HG02885 (cell line): ENCODE measurements around the gene PTGER4.
A peak's percentile ranks its signal among the peaks of the same experiment; 100 is the strongest.
"Not testable (repeated sequence)": the region's sequence is repeated elsewhere in the genome, so short reads cannot be mapped to it uniquely, and the experiment has no call there.

Source experiments
- ATAC-seq: cut with Tn5 transposase; IDR thresholded peaks from one replicate; pipeline ENCODE4 v1.9.1; 2021; ENCODE audit warnings: mild to moderate bottlenecking; ENCODE audit not compliant: unreplicated experiment, poor library complexity

PTGER4 gene

DNA sequence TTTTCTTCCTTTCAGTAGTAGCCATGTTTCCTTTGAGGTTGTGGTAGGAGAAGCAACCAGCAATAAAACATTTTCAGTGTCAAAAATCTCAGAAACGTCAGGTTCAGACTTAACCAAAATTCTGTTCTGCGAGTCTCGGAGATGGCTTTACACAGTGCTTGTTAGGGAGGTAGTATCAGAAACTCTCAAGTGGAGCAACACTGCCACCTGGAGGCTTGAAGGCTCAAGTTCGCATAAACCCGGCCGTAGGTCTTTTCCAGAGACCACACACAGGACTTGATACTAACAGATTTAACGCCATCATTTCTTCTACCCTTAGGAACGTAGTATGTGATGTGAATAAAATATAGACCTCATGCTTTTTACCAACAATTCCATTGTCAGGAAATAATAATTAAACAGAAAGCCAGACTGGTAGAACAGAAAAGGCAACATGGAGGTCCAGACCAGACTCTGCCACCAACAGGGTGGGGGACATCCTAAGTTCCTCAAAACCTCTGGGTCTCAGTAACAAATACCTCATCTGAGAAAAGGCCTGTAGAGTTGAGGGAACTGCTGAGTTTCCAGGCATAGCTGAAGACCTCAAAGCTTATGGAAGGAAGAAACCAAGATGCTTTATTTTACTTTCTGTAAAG lies 8.5 kb downstream of the PTGER4 start:
- ATAC-seq, result peak; percentile 88

DNA sequence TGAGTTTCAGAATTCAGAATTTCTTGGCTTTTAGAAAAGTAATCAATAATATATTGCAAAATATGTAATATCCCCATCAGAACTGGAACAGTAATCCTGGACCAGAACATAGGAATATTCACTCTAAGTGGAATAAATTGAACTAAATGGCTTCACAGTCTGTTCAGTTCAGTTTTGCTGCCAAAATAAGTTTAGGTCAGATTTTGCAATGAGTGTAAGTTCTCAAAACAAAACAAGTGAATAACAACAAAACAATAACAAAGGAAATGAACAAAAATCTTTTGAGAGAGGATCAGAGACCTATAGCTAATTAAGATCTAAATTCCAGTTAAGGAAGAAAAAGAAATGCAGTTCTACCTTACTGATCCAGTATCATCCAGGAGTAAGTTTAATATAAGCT lies 9.3 kb downstream of the PTGER4 start:
- ATAC-seq, result no peak

DNA sequence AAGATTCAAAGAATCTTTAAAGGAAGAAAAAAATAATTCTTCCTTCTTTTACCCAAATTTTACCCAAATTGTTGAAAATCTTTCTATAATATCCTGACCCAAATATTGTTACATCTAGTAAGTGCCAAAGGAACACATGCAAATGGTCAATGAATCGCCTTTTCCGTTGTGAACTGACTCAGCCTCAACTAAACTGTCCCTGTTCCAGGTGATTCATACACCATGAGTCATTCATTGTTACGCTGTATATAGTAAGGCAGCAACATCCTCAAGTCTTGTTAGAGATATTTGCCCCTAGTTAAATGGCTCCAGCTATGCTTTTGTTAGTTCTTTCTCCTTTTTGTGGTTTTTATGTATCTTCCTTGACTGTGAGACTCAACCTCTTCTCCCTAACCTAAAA lies 9.7 kb downstream of the PTGER4 start:
- peak; percentile 62 for ATAC-seq

DNA sequence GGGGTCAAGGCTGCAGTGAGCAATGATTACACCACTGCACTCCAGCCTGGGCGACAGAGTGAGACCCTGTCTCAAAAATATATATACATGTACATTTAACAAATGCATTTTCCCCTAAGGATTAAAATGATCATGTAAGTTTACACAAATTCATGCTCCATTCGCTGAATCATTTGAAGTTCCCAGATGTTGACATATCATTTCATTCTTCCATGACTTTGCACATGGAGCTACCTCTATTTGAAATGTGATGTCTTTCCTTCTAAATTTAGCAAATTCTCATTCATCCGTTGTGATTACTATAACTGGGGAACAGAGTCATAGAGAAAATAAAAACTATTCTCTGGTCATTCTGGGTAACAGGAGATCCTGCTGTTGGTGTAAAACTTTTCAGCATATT lies 10.6 kb downstream of the PTGER4 start:
- ATAC-seq, result no peak

DNA sequence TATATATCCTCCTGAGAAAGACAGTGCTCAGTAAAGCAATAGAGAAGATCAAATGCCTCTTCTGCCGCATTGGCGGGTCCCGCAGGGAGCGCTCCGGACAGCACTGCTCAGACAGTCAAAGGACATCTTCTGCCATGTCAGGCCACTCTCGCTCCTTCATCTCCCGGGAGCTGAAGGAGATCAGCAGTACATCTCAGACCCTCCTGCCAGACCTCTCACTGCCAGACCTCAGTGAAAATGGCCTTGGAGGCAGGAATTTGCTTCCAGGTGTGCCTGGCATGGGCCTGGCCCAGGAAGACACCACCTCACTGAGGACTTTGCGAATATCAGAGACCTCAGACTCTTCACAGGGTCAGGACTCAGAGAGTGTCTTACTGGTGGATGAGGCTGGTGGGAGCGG lies 12.2 kb downstream of the PTGER4 start:
- ATAC-seq, result no peak

DNA sequence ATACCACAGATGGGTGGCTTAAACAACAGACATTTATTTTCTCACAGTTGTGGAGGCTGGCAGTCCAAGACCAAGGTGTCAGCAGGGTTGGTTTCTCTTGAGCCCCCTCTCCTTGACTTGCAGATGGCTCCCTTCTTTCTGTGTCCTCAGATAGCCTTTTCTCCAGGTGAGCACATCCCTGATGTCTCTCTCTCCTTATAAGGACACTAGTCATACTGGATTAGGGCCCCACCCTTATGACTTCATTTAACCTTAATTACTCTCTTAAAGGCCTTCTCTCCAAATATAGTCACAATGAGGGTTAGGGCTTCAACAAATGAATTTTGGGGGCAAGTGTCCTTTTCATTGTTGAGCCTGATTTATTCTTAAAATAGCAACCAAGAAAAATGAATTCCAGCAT lies 14.7 kb downstream of the PTGER4 start:
- ATAC-seq, result no peak

DNA sequence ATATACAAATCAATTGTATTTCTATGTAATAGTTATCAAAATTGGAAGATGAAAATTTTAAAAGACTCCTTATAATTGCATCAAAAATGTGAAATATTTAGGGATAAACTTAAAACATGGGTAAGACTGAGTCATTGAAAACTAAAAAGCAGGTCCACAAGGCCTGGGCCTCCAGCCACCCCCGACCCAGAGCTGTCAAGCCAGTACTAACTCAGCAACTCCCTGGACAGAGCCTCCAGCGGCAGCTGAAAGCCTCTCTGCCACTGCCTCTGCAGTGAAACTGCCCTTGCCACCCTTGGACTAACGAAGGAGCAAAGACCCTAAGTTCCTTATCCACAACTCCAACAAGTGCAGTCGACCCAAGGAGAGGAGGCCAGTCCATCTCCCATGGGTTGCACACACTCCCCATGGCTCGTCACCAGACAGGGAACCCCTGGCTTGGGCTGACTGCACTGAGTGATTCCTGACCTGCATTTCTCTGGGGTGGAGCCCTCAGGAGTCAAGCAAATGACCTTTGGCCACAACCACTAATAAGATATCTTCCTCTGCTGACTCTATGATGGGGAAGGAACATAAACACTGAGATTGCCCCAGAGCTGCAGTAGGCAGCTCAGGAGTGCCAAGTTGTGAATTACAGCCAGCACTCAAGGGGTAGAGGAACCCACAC lies 20.5 kb downstream of the PTGER4 start:
- no peak for ATAC-seq

DNA sequence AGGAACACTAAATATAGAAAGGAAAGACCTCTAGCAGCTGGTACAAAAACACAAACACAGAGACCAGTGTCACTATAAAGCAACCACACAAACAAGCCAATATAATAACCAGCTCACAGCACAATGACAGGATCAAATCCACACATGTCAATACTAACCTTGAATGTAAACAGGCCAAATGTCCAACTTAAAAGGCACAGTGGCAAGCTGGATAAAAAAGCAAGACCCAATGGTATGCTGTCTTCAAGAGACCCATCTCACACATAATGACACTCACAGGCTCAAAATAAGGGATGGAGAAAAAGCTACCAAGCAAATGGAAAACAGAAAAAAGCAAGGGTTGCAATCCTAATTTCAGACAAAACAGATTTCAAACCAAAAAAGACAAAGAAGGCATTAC lies 22.3 kb downstream of the PTGER4 start:
- ATAC-seq, result not testable (repeated sequence)

DNA sequence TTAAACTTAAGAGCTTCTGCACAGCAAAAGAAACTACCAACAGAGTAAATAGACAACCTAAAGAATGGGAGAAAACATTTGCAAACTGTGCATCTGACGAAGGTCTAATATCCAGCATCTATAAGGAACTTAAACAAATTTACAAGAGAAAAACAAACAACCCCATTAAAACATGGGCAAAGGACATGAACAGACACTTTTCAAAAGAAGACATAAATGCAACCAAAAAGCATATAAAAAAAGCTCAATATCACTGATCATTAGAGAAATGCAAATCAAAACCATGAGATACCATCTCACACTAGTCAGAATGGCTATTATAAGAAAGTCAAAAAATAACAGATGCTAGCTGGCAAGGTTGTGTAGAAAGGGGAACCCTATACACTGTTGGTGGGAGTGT lies 25.8 kb downstream of the PTGER4 start:
- not testable (repeated sequence) for ATAC-seq

DNA sequence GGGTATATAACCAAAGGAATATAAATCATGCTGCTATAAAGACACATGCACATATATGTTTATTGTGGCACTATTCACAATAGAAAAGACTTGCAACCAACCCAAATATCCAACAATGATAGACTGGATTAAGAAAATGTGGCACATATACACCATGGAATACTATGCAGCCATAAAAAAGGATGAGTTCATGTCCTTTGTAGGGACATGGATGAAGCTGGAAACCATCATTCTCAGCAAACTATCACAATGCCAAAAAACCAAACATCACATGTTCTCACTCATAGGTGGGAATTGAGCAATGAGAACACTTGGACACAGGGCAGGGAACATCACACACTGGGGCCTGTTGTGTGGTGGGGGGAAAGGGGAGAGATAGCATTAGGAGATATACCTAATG lies 30.9 kb downstream of the PTGER4 start:
- not testable (repeated sequence) for ATAC-seq

DNA sequence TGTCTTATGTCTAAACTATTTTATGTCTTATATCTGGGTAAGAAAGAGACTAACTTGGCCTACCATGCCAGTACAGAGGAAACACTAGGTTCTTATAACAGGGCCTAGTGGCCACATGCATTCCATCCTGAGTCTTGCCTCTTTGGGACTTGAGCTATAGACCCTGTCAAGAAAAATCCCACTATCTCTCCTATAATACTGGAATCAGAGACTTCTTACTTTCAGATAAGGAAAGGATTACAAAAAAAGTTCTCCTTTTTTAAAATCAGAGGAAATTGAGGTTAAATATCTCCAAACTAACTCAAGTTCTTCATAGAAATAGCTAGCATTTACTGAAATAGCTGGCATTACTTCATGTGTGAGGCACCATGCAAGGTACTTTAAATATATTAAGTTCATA lies 34.3 kb downstream of the PTGER4 start:
- ATAC-seq, result no peak

DNA sequence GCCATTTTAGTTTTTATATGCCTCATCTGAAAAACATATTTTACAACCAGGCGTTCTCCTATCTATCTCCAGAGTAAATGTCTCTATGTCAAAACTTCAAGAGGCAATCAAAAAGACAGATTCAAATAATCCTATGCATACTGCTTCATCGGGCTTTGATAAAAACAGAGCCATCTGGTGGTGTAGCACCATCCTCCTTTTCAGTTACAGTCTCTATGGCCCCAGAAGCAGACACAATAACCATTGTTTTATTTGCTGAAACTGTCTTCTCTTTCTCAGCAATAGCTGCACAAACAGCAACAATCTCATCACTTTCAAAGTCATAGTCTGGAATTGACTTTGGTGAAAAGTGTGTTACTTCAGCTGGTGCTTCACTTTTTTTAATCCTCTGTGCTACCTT lies 36.3 kb downstream of the PTGER4 start:
- ATAC-seq, result no peak

DNA sequence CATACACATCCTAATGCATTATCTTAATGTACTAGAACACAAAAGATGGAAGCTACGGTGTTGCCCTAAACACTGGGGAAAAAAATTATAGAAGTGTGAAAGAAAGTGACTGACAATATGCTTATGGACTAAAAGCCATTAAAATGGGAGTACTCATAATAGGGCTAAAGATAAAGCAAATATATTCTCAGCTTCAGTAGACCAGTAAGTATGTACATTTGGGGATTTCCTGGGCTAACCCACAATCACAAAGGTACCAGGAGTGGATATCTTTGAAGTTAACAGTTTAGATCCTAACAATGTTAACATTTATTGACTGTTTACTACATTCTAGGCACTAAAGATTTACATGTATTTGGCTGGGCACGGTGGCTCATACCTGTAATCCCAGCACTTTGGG lies 36.9 kb downstream of the PTGER4 start:
- ATAC-seq, result no peak

DNA sequence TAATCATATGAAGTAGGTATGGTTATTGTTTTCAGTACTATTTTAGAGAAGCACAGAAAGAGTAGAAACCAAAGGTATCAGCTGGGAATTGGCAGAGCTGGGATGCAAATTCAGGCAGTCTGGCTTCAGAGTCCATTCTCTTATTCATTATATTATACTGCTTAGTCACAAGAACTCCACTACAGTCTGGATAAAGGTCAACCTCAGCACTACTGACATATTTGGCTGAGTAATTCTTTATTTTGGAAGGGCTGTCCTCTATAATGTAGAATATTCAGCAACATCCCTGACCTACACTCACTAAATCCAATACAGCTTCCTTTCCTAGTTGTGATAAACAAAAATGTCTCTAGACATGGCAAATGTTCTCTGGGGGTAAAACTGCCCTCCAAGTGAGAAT lies 37.6 kb downstream of the PTGER4 start:
- ATAC-seq, result no peak

DNA sequence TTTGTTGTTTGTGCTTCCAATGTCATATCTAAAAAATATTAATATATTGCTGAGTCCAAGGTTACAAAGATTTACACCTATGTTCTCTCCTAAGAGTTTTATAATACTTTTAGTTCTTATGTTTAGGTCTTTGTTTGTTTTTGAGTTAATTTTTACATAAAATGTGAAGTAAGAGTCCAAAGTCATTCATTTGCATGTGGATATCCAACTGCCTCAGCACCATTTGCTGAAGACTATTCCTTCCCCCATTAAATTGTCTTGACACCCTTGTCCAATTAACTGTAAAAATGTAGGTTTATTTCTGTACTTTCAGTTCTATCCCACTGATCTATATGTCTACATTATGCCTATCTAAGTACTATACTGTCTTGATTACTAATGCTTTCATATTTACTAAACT lies 40.4 kb downstream of the PTGER4 start:
- no peak for ATAC-seq

DNA sequence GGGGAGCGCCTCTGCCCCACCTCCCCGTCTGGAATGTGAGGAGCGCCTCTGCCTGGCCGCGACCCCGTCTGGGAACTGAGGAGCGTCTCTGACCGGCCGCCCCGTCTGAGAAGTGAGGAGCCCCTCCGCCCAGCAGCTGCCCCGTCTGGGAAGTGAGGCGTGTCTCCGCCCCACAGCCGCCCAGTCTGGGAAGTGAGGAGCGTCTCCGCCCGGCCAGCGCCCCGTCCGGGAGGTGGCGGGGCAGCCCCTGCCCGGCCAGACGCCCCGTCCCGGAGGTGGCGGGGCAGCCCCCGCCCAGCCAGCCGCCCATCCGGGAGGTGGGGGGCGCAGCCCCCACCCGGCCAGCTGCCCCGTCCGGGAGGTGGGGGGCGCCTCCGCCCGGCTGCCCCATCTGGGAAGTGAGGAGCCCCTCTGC lies 42.8 kb downstream of the PTGER4 start:
- not testable (repeated sequence) for ATAC-seq

DNA sequence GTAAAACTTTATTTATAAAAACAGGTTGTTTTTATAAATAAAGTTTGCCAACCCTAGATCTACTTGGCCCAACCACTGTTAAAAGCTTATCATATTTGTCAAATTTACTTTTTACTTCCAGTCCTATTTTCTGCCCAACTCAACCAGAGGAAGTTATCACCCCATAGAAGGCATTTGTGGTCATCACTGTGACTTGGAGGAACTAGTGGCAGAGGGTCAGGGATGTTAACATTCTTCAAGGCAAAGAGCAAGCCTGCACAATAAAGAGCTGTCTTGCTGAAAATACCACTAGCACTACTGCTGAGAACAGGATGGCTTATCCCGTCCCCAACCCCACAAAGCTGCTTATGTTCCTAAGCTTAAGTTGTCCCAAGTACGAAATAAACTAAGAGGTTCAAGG lies 53.7 kb downstream of the PTGER4 start:
- ATAC-seq, result no peak

DNA sequence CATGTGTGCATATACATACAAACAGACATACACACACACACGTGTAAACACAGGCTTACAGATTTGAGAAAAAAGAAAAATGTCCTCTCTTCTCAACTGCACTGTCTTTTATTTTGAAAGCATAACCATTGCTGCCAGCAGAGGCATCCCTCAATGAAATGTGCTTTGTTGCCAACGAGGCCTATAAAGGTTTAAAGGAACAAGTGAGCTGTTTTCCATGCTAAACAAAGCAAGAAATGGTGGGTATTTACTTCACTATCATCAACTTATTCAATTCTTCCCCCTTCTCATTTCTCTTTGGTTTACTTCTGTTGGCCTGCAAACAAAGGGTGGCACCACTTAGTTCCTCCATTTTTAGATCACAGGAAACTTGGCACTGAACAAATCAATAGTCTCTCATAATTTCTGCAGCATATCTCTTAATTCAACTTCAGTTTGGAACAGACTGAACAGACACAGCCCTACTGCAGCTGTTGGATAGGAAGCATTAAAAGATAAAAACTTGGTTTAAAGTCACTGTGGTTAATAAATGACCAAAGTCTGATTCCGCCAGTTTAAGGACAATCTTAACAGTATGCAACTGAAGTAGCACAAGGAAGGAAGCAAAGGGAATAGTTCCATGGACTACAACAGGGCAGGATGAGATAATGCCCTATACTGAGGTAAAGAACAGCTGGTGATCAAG lies 54.3 kb downstream of the PTGER4 start:
- ATAC-seq, result no peak

DNA sequence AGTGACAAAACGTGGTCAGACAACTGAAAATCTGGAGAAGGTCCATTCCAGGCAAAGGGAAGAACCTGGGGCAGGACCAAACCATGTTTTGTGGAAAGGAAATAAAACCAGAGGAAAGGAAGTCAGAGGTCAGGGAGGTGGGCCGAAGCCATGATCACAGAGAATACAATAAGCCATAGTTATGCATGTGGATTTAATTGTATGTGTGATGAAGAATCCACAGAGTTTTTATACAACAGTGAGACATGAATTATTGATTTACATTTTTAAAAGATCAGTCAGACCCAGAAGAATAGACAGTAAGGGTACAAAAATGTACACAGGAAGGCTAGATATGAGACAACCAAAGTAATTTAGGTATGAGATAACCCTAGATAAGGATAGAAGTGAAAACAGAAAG lies 55.3 kb downstream of the PTGER4 start:
- ATAC-seq, result no peak

DNA sequence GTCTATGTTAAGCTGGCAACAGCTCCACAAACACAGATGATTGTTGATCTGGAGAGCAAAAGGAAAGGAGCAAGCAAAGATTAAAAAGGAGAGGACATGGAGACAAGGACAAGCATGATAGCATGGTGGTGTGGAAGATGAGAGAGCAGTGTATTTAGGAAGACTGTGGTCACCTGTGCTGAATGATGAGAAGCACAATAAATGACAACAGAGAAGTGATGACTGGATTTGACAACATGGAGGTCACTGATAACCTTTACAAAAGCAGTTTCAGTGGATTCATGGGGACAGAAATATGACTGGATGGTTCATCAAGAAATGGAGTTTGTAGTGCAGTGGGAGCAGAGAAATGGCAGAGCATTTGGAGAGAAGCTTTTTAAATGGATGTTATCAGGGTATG lies 55.9 kb downstream of the PTGER4 start:
- ATAC-seq, result no peak

DNA sequence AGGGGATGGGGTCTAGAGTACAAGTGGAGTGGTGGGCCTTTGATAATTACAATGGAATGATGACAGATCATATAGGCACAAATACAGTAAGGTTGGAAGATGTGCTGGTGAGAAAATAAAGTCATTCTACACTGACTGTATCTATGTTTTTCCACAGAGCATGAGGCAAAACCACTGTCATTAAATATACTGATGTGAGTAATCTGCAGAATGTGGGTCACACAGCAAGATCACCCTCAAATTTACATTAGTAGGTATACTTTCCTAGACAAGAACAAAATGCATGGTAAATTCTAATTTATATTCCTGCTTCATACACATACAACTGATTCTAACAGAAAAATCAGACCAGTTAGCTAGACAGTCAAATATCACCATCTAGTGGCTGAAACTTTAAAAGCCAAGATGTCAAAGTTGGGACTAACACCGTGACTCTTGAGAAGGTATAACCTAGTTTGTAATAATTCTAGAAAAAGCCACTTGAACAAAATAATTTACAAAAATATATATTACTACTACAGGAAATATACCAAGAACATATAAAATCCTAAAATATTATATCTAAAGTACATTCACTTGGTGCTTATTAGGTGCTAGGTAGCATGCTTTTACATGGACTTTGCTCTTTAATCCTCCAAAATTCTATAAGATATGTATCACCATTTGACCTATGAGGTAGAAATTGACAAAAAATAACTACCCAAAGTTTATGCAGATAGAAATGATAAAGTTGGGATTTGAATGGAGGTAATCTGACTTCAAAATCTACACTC lies 56.6 kb downstream of the PTGER4 start:
- ATAC-seq, result peak; percentile 87
